ENCODE measurements around the gene SLC17A3. TPM values are rescaled to one million over a fixed set of nuclear protein-coding genes. Genes with fewer than 3 reads are reported as not detected.

SLC17A3 gene
- total and polyA plus RNA-seq, 2 donors (not counting 3 experiments of a cell fraction or from before 2014, with no cell fraction given): not detected

- H3K36me3 ChIP-seq (ENCODE audit: control insufficient read depth in 2 of 2, extremely low read depth in 1 of 2, insufficient read depth in 2 of 2, low read length in 2 of 2): no peaks in the 10 kb centered on the region
Observed at GRCh38 chr6:25804804-25805203, 69.2 kb downstream of the SLC17A3 start.

More at GRCh38 chr6:25804804-25805203, 69.2 kb downstream of the SLC17A3 start:
- TF ChIP-seq FOS (IDR thresholded peaks at IDR 0.05; ENCODE audit: borderline replicate concordance, insufficient read depth, low read length) (no peak), CTCF (IDR thresholded peaks at IDR 0.05; ENCODE audit: extremely low read depth in 1 of 2, insufficient read depth in 1 of 2, low read depth in 1 of 2, low read length in 2 of 2) (no peak), MAX (IDR thresholded peaks at IDR 0.05; ENCODE audit: insufficient read depth, insufficient read length) (no peak), GATA2 (IDR thresholded peaks at IDR 0.05; ENCODE audit: insufficient read depth, insufficient read length, low read depth, low read length) (no peak), POLR2A (IDR thresholded peaks at IDR 0.05; ENCODE audit: low read depth, low read length) (no peak), JUN (IDR thresholded peaks at IDR 0.05; ENCODE audit: borderline replicate concordance, insufficient read depth, insufficient read length, low read depth) (no peak), POLR2AphosphoS5 (IDR thresholded peaks at IDR 0.05; ENCODE audit: insufficient read depth, low read depth, low read length) (no peak), MYC (IDR thresholded peaks at IDR 0.05; ENCODE audit: low read depth, low read length) (no peak), EZH2 (IDR thresholded peaks at IDR 0.05; ENCODE audit: borderline replicate concordance, low read depth, low read length, severe bottlenecking) (no peak)
- intact Hi-C loops (cut with micrococcal nuclease) (no loop called here), dilution Hi-C loops (cut with MboI; ENCODE audit: extremely low pct_ligation_motif_present, low sequenced_read_pairs) (no loop called here)
- Histone ChIP-seq H3K4me2 (ENCODE audit: insufficient read depth, low read length) (no peak overlapping the region), H2AFZ (ENCODE audit: low read depth, low read length) (no peak overlapping the region), H3K27me3 (ENCODE audit: control insufficient read depth in 2 of 2, insufficient read depth in 2 of 2, low read length in 2 of 2) (peaks cover 0 to 2% of the 10 kb centered on the region in 2 experiments), H3K79me2 (ENCODE audit: control insufficient read depth, insufficient read depth, low read length) (no peaks in the 10 kb centered on the region), H3K9ac (replicated peaks; ENCODE audit: extremely low read depth, insufficient read depth, low read length) (no peak overlapping the region), H3K9me3 (replicated peaks; ENCODE audit: control insufficient read depth, insufficient read depth, low read length) (no peaks in the 10 kb centered on the region), H3K4me3 (replicated peaks in 1 of 3; ENCODE audit: insufficient read depth in 1 of 3, low read depth in 1 of 3, low read length in 3 of 3) (no peak overlapping the region), H3K27ac (ENCODE audit: insufficient read depth, low read depth, low read length) (no peak overlapping the region), H3K9me1 (replicated peaks; ENCODE audit: control insufficient read depth, extremely low read depth, insufficient read depth, low read length) (no peaks in the 10 kb centered on the region), H3K4me1 (ENCODE audit: control insufficient read depth, extremely low read depth, insufficient read depth, low read length) (no peaks in the 10 kb centered on the region), H4K20me1 (replicated peaks; ENCODE audit: control insufficient read depth, extremely low read depth, insufficient read depth, low read length) (no peaks in the 10 kb centered on the region)
- DNase-seq (ENCODE audit: low read depth, low spot score): no peak
- FAIRE-seq: no peak
- POLR2A ChIA-PET: no interaction called here
- no TSS peak for BruUV-seq (replicated peaks)
- CTCF ChIA-PET: no interaction called here
